Measurements from ENCODE around the gene RAB26. TPM values are rescaled to one million over a fixed set of nuclear protein-coding genes. Genes with fewer than 3 reads are reported as not detected.

Gene RAB26
- total and polyA plus RNA-seq, 4 donors, result 1.9 to 3.9 (median 3.0) TPM

DNA sequence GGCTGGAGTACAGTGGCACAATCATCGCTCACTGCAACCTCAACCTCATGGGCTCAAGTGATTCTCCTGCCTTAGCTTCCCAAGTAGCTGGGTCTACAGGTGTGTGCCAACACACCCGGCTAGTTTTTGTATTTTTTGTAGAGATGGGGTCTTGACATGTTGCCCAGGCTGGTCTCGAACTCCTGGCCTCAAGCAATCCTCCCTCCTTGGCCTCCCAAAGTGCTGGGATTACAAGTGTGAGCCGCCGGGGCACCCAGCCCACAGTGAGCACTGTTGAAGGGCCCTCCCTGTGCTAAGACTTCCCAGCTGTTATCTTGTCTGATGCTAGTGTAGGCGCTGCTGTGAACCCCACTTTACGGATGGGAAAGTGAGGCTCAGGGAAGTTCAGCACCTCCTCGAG is 40.0 kb downstream of the RAB26 start (continued):
- TF ChIP-seq, protein P1, sequence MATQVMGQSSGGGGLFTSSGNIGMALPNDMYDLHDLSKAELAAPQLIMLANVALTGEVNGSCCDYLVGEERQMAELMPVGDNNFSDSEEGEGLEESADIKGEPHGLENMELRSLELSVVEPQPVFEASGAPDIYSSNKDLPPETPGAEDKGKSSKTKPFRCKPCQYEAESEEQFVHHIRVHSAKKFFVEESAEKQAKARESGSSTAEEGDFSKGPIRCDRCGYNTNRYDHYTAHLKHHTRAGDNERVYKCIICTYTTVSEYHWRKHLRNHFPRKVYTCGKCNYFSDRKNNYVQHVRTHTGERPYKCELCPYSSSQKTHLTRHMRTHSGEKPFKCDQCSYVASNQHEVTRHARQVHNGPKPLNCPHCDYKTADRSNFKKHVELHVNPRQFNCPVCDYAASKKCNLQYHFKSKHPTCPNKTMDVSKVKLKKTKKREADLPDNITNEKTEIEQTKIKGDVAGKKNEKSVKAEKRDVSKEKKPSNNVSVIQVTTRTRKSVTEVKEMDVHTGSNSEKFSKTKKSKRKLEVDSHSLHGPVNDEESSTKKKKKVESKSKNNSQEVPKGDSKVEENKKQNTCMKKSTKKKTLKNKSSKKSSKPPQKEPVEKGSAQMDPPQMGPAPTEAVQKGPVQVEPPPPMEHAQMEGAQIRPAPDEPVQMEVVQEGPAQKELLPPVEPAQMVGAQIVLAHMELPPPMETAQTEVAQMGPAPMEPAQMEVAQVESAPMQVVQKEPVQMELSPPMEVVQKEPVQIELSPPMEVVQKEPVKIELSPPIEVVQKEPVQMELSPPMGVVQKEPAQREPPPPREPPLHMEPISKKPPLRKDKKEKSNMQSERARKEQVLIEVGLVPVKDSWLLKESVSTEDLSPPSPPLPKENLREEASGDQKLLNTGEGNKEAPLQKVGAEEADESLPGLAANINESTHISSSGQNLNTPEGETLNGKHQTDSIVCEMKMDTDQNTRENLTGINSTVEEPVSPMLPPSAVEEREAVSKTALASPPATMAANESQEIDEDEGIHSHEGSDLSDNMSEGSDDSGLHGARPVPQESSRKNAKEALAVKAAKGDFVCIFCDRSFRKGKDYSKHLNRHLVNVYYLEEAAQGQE (IDR thresholded peaks at IDR 0.05), result no peak
- no peak for TF ChIP-seq JUND (IDR thresholded peaks at IDR 0.05)
- no peak for TF ChIP-seq NR2F2 (IDR thresholded peaks at IDR 0.05)
- TF ChIP-seq RXRA (IDR thresholded peaks at IDR 0.05), result no peak

DNA sequence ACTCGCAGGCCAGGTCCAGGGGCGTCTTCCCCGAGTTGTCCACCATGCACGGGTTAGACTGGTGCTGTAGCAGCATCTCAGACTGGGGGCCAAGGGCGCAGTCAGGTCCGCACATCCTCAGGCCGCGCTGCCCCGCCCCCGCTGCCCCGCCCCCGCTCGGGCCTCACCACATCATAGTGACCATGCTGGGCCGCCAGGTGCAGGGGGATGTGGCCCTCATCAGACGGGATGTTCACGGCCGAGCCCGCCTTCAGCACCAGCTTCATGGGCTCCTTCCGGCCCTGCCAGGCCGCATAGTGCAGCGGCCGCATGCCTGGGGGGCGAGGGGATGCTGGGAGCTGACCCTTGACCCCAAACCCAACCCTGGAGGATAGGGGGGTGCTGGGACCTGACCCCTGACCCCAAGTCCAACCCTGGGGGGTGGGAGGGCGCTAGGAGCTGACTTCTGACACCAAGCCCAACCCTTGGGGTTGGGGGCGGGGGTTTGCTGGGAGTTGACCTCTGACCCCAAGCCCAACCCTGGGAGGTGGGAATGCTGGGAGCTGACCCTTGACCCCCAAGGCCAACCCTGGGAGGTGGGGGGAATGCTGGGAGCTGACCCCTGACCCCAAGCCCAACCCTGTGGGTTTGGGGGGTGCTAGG is 40.9 kb downstream of the RAB26 start:
- DNase-seq (ENCODE audit: low spot score), result no peak
- Histone ChIP-seq H3K9ac (ENCODE audit: low read depth in 1 of 2, low read length in 2 of 2) (no peak overlapping the region), H3K36me3 (ENCODE audit: control insufficient read depth in 4 of 4, insufficient read depth in 3 of 4, low read depth in 1 of 4, low read length in 3 of 4) (no peaks in the 10 kb centered on the region), H3K4me1 (ENCODE audit: control insufficient read depth in 4 of 4, insufficient read depth in 4 of 4, low read length in 3 of 4) (no peaks in the 10 kb centered on the region), H3K4me3 (ENCODE audit: low read depth in 1 of 3, low read length in 3 of 3) (no peak overlapping the region), H3K27me3 (ENCODE audit: control insufficient read depth in 4 of 4, insufficient read depth in 4 of 4, low read length in 3 of 4) (no peaks in the 10 kb centered on the region), H3K9me3 (ENCODE audit: control insufficient read depth in 4 of 4, low read length in 3 of 4) (no peaks in the 10 kb centered on the region), H3K27ac (ENCODE audit: low read depth in 1 of 2, low read length in 2 of 2) (no peak overlapping the region)
- 91% methylated on average over 25 of the region's 25 CpGs for WGBS
- TF ChIP-seq, protein P2, sequence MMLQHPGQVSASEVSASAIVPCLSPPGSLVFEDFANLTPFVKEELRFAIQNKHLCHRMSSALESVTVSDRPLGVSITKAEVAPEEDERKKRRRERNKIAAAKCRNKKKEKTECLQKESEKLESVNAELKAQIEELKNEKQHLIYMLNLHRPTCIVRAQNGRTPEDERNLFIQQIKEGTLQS (IDR thresholded peaks at IDR 0.05), result no peak
- TF ChIP-seq, protein P3, sequence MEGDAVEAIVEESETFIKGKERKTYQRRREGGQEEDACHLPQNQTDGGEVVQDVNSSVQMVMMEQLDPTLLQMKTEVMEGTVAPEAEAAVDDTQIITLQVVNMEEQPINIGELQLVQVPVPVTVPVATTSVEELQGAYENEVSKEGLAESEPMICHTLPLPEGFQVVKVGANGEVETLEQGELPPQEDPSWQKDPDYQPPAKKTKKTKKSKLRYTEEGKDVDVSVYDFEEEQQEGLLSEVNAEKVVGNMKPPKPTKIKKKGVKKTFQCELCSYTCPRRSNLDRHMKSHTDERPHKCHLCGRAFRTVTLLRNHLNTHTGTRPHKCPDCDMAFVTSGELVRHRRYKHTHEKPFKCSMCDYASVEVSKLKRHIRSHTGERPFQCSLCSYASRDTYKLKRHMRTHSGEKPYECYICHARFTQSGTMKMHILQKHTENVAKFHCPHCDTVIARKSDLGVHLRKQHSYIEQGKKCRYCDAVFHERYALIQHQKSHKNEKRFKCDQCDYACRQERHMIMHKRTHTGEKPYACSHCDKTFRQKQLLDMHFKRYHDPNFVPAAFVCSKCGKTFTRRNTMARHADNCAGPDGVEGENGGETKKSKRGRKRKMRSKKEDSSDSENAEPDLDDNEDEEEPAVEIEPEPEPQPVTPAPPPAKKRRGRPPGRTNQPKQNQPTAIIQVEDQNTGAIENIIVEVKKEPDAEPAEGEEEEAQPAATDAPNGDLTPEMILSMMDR (IDR thresholded peaks at IDR 0.05; ENCODE audit: low read depth, low read length, missing input control), result no peak
- TF ChIP-seq FOXA1 (IDR thresholded peaks at IDR 0.05) (no peak), RXRA (IDR thresholded peaks at IDR 0.05) (no peak), GABPA (IDR thresholded peaks at IDR 0.05 in 1 of 2, conservative IDR thresholded peaks at IDR 0.05 in 1 of 2) (no peak), NR2F2 (IDR thresholded peaks at IDR 0.05) (no peak), FOXA2 (IDR thresholded peaks at IDR 0.05) (no peak), JUND (IDR thresholded peaks at IDR 0.05) (no peak), YY1 (IDR thresholded peaks at IDR 0.05) (no peak), HNF4G (IDR thresholded peaks at IDR 0.05) (no peak), HNF4A (conservative IDR thresholded peaks at IDR 0.05) (no peak), EGR1 (IDR thresholded peaks at IDR 0.05; ENCODE audit: low read depth in 2 of 2) (no peak), RAD21 (IDR thresholded peaks at IDR 0.05) (no peak), SP1 (IDR thresholded peaks at IDR 0.05) (no peak), TAF1 (conservative IDR thresholded peaks at IDR 0.05) (no peak)
- TF ChIP-seq, protein P1 (IDR thresholded peaks at IDR 0.05), result no peak
- TF ChIP-seq, protein P4, sequence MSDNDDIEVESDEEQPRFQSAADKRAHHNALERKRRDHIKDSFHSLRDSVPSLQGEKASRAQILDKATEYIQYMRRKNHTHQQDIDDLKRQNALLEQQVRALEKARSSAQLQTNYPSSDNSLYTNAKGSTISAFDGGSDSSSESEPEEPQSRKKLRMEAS (IDR thresholded peaks at IDR 0.05), result no peak
- TF ChIP-seq, protein P5, sequence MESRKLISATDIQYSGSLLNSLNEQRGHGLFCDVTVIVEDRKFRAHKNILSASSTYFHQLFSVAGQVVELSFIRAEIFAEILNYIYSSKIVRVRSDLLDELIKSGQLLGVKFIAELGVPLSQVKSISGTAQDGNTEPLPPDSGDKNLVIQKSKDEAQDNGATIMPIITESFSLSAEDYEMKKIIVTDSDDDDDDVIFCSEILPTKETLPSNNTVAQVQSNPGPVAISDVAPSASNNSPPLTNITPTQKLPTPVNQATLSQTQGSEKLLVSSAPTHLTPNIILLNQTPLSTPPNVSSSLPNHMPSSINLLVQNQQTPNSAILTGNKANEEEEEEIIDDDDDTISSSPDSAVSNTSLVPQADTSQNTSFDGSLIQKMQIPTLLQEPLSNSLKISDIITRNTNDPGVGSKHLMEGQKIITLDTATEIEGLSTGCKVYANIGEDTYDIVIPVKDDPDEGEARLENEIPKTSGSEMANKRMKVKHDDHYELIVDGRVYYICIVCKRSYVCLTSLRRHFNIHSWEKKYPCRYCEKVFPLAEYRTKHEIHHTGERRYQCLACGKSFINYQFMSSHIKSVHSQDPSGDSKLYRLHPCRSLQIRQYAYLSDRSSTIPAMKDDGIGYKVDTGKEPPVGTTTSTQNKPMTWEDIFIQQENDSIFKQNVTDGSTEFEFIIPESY (IDR thresholded peaks at IDR 0.05), result no peak

All from liver (tissue), 9 donors.